A204.1 (cell line): ENCODE results near the gene KRTAP3-3.

Experiments used
- FAIRE-seq: peaks from 2 replicates; lab custom pipeline; 2012; peaks lifted over from hg19 to GRCh38; lab: Jason Lieb, UNC

KRTAP3-3 gene

GRCh38 chr17:40958086-40958953 is 35.6 kb downstream of the KRTAP3-3 start:
- no peak for FAIRE-seq

GRCh38 chr17:40956401-40957254 is 37.3 kb downstream of the KRTAP3-3 start:
- FAIRE-seq, result no peak

- no peak for FAIRE-seq
Observed at GRCh38 chr17:40953881-40954280, 40.1 kb downstream of the KRTAP3-3 start.

GRCh38 chr17:40952661-40953060 is 41.3 kb downstream of the KRTAP3-3 start:
- no peak for FAIRE-seq

GRCh38 chr17:40952154-40952553 is 41.8 kb downstream of the KRTAP3-3 start:
- FAIRE-seq, result no peak

GRCh38 chr17:40951011-40951622 is 42.8 kb downstream of the KRTAP3-3 start:
- no peak for FAIRE-seq

GRCh38 chr17:40950176-40950575 is 43.8 kb downstream of the KRTAP3-3 start:
- FAIRE-seq, result no peak

GRCh38 chr17:40949418-40949817 is 44.5 kb downstream of the KRTAP3-3 start:
- no peak for FAIRE-seq

GRCh38 chr17:40947929-40948328 is 46.0 kb downstream of the KRTAP3-3 start:
- no peak for FAIRE-seq

- FAIRE-seq, result no peak
Observed at GRCh38 chr17:40945414-40945813, 48.5 kb downstream of the KRTAP3-3 start.

GRCh38 chr17:40944531-40944930 is 49.4 kb downstream of the KRTAP3-3 start:
- FAIRE-seq, result no peak
